AG09309 (cell line): Measurements from ENCODE around the gene RAPGEF1.

Source experiments
- DNase-seq: peaks from one replicate; pipeline ENCODE4 v3.0.0-alpha.2; 2010; ENCODE audit warnings: low read depth
- H3K4me3 ChIP-seq: 2 replicates; pipeline ENCODE4 v1.5.1; 2011; ENCODE audit warnings: mild to moderate bottlenecking, low read depth, low read length, moderate library complexity; ENCODE audit not compliant: control insufficient read depth
- TF ChIP-seq, protein P1 (sequence below): IDR thresholded peaks from 2 replicates; pipeline ENCODE4 v1.5.1; 2011; ENCODE audit warnings: mild to moderate bottlenecking, low read depth, low read length, inconsistent platforms; ENCODE audit not compliant: insufficient read depth, control insufficient read depth; ENCODE audit errors: missing control alignments

The RAPGEF1 gene

DNA sequence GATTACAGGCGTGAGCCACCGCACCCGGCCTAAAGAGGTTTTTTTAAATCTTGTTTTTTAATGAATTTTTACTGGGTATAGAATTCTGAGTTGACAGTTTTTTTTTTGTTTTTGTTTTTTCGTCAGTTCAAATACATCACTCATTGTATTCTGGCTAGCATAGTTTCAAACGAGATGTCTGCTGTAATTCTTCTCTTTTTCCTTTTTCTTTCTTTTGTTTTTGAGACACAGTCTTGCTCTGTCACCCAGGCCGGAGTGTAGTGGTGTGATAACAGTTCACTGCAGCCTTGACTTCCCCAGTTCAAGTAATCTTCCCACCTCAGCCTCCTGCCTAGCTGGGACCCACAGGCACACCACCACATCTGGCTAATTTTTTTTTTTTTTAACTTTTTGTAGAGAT, 196.7 kb downstream of the RAPGEF1 start:
- DNase-seq, result no peak
- H3K4me3 ChIP-seq, result no peak overlapping the region
- TF ChIP-seq, protein P1, sequence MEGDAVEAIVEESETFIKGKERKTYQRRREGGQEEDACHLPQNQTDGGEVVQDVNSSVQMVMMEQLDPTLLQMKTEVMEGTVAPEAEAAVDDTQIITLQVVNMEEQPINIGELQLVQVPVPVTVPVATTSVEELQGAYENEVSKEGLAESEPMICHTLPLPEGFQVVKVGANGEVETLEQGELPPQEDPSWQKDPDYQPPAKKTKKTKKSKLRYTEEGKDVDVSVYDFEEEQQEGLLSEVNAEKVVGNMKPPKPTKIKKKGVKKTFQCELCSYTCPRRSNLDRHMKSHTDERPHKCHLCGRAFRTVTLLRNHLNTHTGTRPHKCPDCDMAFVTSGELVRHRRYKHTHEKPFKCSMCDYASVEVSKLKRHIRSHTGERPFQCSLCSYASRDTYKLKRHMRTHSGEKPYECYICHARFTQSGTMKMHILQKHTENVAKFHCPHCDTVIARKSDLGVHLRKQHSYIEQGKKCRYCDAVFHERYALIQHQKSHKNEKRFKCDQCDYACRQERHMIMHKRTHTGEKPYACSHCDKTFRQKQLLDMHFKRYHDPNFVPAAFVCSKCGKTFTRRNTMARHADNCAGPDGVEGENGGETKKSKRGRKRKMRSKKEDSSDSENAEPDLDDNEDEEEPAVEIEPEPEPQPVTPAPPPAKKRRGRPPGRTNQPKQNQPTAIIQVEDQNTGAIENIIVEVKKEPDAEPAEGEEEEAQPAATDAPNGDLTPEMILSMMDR, result no peak

DNA sequence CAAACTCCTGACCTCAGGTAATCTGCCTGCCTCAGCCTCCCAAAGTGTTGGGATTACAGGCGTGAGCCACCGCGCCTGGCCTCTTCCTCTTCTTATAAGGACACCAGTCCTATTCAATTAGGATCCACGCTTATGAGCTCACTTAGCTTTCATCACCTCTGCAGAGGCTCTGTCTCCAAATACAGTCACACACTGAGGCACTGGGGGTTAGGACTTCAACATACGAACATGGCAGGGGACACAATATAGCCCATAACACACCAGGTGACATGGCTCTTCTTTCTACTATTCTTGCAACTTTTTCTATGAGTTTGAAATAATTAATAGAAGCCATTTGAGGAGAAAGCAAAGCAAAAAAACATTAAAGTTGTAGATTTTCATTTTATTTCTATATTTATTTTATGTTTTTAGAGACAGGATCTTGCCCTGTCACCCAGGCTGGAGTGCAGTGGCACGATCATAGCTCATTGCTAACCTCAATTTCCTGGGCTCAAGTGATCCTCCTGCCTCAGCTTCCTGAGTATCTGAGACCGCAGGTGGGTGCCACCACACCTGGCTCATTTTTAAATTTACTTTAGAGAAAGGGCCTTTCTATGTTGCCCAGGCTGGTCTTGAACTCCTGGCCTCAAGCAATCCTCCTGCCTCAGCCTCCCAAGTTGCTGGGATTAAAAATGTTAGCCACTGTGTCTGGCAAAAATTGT, 200.5 kb downstream of the RAPGEF1 start:
- no peak for DNase-seq
- TF ChIP-seq, protein P1, result no peak
- no peak overlapping the region for H3K4me3 ChIP-seq

DNA sequence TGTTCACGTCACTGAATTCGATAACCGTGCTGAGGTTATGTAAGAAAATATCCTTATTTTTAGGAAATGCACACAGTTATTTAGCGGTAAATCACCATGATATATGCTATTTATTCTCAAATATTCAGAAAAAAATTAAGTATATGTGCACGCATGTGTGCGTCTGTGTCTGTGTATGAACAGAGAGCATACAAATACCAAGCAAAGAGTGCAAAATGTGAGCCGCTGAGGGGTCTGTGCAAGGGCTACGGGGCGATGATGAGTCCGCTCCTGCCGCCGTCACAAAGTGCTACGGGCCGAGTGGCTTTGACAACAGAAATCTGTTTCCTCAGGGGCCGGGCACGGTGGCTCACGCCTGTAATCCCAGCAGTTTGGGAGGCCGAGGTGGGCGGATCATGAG, 201.9 kb downstream of the RAPGEF1 start:
- no peak for DNase-seq
- H3K4me3 ChIP-seq, result no peak overlapping the region
- TF ChIP-seq, protein P1, result no peak

DNA sequence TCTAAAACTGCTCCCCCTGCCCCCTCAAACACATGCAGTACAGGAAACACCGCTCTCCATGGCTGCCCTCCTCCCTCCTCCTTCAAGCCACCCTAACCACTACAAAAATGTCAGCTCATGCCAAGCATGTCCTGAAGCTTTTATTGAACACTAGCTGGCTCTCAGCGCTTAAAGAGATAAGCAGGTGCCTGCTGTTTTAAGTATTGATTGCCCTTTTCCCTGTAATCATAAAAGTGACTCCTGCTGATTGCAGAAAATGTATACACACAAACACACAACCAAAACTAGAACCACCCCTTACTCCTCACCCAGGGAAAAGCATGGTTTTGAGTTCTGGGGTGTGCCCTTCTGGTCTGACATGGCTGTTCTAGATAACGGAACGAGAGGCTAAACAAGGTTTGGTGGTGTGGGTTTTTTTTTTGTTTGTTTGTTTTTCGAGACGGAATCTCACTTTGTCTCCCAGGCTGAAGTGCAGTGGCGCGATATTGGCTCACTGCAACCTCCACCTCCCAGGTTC, 205.1 kb downstream of the RAPGEF1 start:
- no peak for DNase-seq
- no peak overlapping the region for H3K4me3 ChIP-seq
- TF ChIP-seq, protein P1, result no peak

DNA sequence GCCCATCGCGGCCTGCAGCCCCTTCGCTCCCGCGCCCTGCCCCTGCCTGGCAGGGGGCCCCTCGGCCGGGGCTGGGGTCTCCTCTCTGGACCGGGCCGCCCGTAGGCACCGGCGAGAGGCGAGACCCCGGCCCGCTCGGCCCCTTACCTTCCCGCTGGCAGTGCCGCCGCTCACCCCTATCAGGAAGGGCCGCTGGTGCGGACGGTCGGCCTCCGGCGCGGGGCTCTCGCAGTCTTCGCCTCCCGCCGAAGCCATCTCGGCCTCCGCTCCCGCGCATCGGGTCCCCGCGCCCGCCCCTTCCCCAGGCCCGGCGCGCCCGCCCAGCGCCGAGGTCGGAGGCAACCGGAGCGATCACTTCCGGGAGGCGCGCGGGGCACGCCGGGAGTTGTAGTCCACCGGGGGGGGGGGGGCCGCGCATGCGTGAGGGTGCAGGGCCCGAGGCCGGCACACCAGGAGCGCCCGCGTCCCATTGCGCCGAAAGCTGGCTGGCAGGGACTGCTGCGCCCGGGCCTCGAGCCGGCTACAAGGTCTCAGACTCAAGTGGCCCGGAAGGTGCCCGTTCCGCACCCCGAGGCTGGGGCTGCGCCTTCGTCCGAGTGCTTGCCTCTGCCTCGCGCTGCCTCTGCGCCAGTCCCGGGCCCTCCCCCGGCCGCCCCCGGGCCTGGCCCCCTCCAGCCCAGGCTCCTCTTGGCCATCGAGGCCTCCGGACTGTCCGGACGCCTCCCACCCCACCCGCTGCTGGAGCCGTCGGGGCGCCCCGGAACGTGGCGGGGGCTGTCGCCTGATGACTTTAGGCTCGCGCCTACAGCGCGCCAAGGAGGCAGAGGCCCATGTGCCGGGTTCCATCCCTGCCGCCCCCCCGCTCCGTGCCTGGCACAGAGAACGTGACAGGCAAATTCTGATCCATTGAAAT, 208.7 kb downstream of the RAPGEF1 start, which contains the start of gene UCK1:
Gene UCK1, minus strand, starts transcription at position 344 of the 913 bp plus-strand sequence. Its CDS starts 89 bp downstream, at position 255.
- peak within 1 kb of the TSS; percentile 88 for H3K4me3 ChIP-seq
- TF ChIP-seq, protein P1, result no peak
- peak; percentile 13 for DNase-seq

DNA sequence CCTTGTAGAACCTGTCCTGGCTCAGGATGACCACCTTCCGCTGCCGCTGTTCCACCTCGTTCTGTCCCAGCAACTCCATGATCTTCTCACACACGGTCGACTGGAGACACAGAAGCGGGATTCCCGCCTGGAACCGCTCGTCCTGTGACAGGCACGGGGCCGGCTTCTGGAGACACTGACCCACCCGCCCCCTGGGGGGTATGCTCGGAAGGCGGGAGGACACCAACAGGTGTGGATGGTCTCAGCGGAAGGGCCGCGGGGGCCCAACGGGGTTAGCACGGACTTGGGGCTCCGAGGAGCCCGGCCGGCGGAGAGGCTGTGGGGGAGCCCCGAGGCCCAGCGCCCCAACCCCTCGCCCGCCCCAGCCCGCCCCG, 209.3 kb downstream of the RAPGEF1 start:
- TF ChIP-seq, protein P1, result peak; percentile 47
- peak overlapping the region; percentile 88 for H3K4me3 ChIP-seq
- DNase-seq, result no peak
